Ammon's horn (tissue), 1 donor: ENCODE measurements around the gene ARGLU1.
A peak's percentile ranks its signal among the peaks of the same experiment; 100 is the strongest.

ENCODE experiments used
- DNase-seq: peaks from one replicate; pipeline ENCODE4 v3.0.0-alpha.2; 2016; ENCODE audit warnings: low spot score

The ARGLU1 gene

DNA sequence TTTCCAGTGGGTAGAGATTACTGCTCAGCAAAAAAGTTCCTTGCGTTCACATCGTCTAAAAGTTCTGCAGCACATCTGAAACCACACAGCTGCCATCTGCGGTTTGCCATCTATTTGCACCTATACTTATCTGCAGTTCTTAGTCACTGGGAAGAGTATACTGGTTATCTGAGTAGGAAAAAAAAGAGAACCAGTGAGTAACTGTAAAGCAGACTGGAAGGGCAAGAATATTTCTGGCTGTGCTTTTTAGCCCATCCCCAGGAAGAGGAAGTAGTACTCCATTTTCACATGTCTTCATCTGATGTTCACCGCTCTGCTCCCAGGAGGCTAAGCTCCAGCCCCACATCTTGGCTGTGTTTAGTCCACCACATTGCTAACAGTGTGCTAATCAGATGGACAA is 68.0 kb downstream of the ARGLU1 start:
- no peak for DNase-seq

DNA sequence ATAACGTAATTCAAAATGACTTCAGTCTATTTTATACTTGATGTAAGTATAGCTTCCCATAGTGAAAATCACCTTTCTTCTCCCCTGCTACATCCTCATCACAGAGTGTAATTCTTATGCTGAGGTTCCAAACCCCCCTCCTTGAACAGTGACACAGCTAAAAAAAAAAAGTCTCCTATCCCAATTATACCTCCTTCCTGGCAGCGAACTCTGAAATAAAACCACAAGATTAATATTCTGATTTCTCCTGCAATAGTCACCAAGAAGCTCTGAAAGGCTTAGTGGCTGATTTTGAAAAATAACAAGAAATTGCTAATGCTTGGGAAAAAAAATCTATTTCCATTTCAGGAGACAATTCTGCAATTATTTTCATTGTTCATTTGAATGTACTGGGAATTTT is 68.8 kb downstream of the ARGLU1 start:
- DNase-seq: no peak

DNA sequence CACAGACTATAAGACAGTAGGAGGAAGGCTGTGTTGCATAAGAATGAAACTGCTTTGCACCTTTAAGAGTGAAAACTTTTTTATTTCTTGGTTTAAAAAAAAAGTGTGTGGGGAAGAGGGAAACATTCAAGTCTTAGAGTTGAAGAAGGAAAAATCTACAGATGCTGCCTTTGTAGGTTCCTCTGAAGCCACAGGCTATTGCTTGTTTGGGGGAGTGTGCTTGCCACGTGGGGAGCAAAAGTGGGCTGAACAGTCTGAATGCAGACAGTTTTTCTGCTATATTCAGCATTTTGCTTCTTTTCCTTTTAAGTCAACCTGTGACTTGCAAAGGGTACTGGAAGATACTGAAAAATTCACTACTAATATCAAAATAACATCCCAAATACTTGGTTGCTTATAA is 69.4 kb downstream of the ARGLU1 start:
- DNase-seq: no peak

DNA sequence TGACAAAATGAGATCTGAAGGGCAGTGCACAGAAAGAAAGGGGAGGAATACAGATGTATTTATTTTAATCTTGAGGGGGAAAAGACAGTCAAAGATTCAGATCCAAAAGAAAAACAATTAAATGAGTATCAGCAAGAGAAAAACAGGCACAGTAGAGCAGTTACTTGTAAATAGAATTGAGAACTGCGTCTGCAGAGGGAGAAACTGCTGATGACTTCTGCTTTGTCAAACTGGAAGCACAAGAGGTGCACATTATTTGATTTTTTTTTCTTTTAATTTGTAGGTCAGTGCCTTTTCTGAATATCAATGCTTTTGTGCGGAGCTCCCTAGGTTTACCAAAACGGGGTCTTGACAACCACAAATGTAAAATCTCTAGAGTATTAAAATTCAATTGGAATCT is 69.8 kb downstream of the ARGLU1 start:
- no peak for DNase-seq

DNA sequence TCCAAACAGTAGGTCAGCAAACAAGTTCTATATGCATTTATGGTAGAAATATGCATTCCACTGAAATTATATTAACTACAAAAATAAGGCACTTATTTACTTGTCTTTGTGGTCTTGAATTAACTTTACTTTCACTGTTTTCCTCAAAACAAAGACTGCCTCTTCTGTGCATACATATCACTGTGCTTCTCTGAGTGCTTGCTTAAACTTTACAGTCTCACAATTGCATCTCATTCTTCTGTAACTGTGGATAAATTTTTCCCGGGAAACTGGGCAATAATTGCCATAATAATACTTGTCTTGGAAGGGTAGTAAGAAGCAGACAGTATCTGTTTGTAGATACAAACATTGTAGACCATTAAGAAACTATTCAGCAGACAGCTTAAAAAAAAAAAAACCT is 70.9 kb downstream of the ARGLU1 start:
- DNase-seq: no peak

DNA sequence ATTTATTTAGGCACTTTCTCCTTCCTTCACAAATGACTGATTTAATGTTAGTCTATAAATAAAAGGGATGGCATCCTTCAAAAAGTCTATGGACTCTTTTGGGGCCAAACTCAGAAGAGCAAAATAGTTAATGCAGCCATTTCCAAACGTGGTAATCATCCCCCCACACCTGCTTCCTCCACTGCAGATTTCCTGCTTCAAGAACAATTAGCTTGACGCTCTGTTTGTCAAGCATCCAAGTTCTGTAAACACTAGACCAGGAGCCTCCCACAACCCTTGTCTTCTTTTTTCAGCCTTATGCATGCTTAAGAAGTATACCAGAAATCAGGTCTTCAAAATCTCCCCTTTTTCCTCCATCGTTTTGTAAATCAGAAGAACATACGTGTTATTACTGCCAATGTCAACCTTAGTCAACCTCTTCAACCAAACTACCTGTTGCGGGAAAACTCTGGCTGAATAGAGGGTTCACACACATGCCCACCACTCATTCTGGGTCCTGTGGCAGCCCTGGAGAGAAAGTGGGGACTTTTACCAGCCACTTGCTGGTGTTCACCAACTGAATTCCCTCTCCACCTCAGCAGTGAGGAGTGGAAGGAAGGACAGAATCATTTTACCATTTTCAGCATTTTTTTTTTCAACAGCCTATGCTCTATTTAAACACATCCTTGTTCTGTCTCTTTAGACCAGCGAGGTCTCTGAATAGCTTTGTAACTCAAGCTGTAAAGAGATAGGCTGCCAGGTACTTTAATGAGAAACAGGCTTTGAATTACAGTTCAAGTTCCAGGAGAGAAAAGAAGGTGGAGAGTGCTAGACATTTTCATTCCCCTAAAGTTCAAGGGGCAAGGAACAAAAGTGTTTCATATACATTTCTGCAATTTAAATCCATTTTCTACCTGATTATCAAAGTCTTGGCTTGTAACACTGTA is 71.6 kb downstream of the ARGLU1 start:
- no peak for DNase-seq

DNA sequence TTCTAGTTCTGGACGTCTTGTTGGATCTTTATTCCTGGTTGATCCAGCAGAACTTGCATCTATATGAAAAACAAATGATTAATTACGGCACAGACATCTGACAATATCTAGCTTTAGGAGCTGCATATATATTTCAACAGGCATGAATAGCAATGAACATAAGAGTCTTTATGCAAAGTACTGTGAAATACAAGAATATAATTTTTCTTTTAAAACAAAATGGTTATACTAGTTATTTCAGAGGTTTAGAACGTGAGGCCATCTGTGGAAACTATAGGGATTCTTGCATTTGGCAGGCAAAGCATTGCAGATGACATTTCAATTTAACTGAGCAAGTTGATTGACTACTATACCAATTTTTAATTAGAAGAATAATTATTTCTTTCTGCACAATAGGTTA is 73.0 kb downstream of the ARGLU1 start:
- DNase-seq: no peak

DNA sequence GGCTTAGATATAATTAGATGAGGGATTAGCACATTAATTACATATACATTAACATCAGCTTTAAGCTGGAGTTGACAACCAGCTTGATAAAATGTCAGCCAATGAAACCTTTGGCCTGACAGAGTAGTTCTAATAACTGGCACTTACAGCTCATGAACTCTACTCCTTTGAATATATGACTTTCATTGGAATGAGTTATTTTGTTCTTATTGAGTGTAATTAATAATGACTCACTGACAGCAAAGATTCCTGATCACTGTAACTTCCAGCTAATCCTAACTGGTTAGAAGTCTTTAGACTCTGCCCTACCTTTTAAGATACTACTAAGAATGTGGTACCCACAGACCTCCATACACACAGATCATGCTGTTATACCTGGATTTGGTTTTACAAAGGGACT is 73.4 kb downstream of the ARGLU1 start:
- DNase-seq: no peak

DNA sequence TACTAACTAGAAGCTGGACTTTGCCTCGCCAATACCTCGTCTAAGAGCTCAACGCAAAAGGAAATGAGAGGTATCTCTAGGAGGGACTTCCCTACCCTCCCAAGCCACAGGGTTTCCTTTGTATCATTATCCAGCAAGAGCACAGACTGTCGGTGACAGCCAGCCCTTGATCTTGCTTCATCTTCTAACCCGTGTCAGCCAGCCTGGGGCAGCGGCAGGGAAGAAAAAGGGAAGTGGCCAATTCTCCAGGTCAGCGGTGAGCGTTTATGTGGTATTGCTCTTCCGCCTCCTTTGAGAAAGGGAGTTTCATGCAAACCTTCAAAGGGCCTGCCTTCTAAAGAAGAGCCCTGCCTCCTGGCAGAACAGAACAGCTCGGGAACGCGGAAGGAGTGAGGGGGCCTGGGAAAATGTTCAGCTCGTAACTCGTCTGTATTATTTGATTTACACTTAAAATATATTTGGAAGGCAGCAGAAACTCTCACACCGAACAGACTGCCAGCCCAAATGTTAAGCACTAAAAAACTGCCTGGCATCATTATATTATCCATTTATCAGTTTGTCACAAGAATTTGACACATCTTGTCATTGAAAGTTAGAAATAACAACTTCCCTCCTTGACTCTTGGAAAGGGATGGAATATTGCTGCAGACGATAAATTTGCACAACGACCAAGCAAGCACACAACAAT is 74.3 kb downstream of the ARGLU1 start:
- peak; percentile 78 for DNase-seq

DNA sequence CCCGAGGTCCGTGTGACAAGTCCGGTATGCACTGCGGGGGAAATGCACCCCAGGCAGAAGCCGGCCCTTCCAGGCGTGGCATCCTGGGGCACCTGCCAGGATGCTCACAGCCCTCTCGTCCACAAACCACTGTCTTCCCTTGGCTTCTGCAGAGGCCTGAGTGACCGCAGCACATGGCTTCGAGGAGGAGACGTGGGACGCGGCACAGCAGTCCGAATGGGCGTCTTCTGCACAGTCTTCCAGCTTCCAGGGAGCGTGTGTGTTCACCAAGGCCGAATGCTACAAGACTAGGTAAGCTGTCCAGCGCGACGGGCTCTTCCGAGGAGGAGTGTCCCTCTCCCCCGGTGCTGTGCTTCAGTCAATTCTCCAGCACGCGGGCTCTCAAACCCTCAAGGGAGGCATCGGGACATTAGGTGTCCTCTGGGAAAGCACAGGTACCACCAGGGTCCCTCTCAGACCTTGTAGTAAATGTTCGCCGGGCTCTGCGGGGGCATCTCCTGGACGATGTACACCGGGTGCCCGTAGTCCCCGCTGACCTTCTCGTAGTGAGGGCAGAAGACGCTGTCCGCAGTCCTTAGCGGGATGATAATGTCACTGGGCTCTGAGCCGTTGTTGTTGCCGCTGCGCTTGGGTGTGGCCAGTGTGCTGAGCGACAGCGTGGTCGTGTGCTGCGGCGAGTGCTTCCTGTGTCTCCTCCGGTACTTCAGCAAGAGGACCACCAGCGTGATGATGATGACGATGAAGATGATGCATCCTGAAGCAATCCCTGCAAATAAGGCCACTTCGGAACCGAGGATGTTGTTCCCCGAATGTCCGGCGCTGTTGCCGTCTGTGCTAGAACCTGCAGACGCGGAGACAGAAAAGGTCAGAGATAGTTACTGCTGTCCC is 75.1 kb downstream of the ARGLU1 start:
- no peak for DNase-seq

DNA sequence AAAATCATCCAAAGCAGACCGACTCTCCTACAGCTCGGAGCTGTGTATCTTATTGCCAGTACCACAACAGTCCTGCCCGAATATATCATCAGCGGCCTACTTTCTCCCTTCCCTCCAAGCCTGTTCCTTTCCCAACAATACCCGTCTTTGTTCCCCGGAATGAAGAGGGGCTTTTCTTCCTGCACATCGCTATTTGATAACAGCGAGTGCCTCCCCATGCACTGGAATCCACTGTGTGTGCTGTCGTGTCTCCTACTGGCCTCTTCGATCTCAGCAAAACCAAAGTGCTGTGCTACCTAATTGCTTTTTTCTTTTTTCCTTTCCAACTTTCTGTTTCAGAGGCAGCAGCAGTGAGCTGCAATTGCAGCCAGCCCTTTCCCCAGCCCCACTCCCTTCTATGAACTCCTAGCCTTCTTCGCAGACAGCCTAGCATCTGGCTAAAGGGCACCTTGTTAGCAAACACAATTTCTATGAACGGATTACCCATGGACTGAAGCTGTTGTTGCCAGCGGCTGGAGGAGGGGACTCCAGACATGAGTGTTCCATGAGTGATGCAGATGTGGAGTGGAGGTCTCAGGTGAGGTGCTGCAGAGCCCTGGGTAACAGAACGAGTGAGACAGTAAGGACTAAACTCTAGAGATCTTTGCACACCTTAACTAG is 75.9 kb downstream of the ARGLU1 start:
- peak; percentile 93 for DNase-seq
